CD14-positive monocyte (primary cell): Measurements from ENCODE around the gene CYP19A1. TPM values are rescaled to one million over a fixed set of nuclear protein-coding genes. Genes with fewer than 3 reads are reported as not detected.
A peak's percentile ranks its signal among the peaks of the same experiment; 100 is the strongest.

Experiments used
- DNase-seq, 3 donors: peaks; one replicate each; pipeline ENCODE4 v3.0.0-alpha.2; 2011 to 2022
- H2AFZ ChIP-seq: 2 replicates; pipeline ENCODE4 v1.6.0; 2012; ENCODE audit warnings: mild to moderate bottlenecking, low read depth, low read length, inconsistent platforms; ENCODE audit not compliant: insufficient read depth, poor library complexity, severe bottlenecking
- H3K27ac ChIP-seq, 2 donors: 1 replicate in 1 of 2; 2 replicates in 1 of 2; pipeline ENCODE4 v1.5.1; 2012 to 2013; ENCODE audit warnings: low read length in 2 of 2, control low read depth in 1 of 2, inconsistent platforms in 1 of 2, low read depth in 1 of 2, mild to moderate bottlenecking in 1 of 2
- H3K27me3 ChIP-seq, 2 donors: one replicate each; pipeline versions ENCODE4 v1.6.0 to v1.6.1; 2011 to 2013; ENCODE audit warnings: low read length in 2 of 2; ENCODE audit not compliant: control insufficient read depth in 2 of 2, insufficient read depth in 2 of 2
- H3K36me3 ChIP-seq, 2 donors: replicated peaks in 1 of 2; 1 replicate in 1 of 2; 2 replicates in 1 of 2; pipeline versions ENCODE4 v1.5.1 to v1.6.1; 2012 to 2013; ENCODE audit warnings: low read length in 2 of 2, control low read depth in 1 of 2, inconsistent platforms in 1 of 2, mild to moderate bottlenecking in 1 of 2; ENCODE audit not compliant: insufficient read depth in 2 of 2, control insufficient read depth in 1 of 2
- H3K4me1 ChIP-seq, 2 donors: 1 replicate in 1 of 2; 2 replicates in 1 of 2; pipeline versions ENCODE4 v1.5.1 to v1.6.1; 2012 to 2013; ENCODE audit warnings: low read length in 2 of 2, control low read depth in 1 of 2, inconsistent platforms in 1 of 2, mild to moderate bottlenecking in 1 of 2, moderate library complexity in 1 of 2; ENCODE audit not compliant: insufficient read depth in 2 of 2, control insufficient read depth in 1 of 2
- H3K4me2 ChIP-seq: replicated peaks from 2 replicates; pipeline ENCODE3; 2012; ENCODE audit warnings: low read length, moderate library complexity, mild to moderate bottlenecking; ENCODE audit not compliant: poor library complexity, severe bottlenecking; ENCODE audit errors: extremely low read depth
- H3K4me3 ChIP-seq, 3 experiments: fragments of 200-600 bp in 1 of 3; sonication (generic) in 1 of 3; replicated peaks in 1 of 3; 1 replicate in 2 of 3; 2 replicates in 1 of 3; pipeline ENCODE4 v1.5.1; 2011 to 2013; ENCODE audit warnings: low read length in 3 of 3, mild to moderate bottlenecking in 3 of 3, control low read depth in 2 of 3, low read depth in 2 of 3, inconsistent platforms in 1 of 3, moderate library complexity in 1 of 3
- H3K79me2 ChIP-seq: 2 replicates; pipeline ENCODE4 v1.6.0; 2012; ENCODE audit warnings: mild to moderate bottlenecking, control low read depth, inconsistent platforms, low read length, moderate library complexity; ENCODE audit not compliant: insufficient read depth
- H3K9ac ChIP-seq: 2 replicates; pipeline ENCODE4 v1.6.0; 2017; ENCODE audit warnings: low read length, mild to moderate bottlenecking; ENCODE audit not compliant: insufficient read depth, poor library complexity, severe bottlenecking
- H3K9me3 ChIP-seq, 2 donors: replicated peaks in 1 of 2; 1 replicate in 1 of 2; 2 replicates in 1 of 2; pipeline versions ENCODE4 v1.5.1 to v1.6.1; 2012 to 2013; ENCODE audit warnings: low read length in 2 of 2, control low read depth in 1 of 2; ENCODE audit not compliant: control insufficient read depth in 1 of 2, insufficient read depth in 1 of 2
- H4K20me1 ChIP-seq: 2 replicates; pipeline ENCODE4 v1.6.0; 2012; ENCODE audit warnings: mild to moderate bottlenecking, low read length, control low read depth, moderate library complexity; ENCODE audit not compliant: insufficient read depth
- H3K27ac Mint-ChIP-seq, 7 donors: one replicate each; pipeline ENCODE4 v1.8.0; 2020; ENCODE audit warnings: mild to moderate bottlenecking in 7 of 7, mixed read lengths in 7 of 7, moderate library complexity in 6 of 7, inconsistent platforms in 2 of 7
- H3K27me3 Mint-ChIP-seq, 3 donors: one replicate each; pipeline ENCODE4 v1.8.0; 2021 to 2022; ENCODE audit warnings: low read depth in 3 of 3, mild to moderate bottlenecking in 3 of 3, mixed read lengths in 3 of 3, moderate library complexity in 3 of 3, inconsistent platforms in 1 of 3
- H3K36me3 Mint-ChIP-seq, 2 donors: one replicate each; pipeline ENCODE4 v1.8.0; 2020; ENCODE audit warnings: mixed read lengths in 2 of 2, inconsistent platforms in 1 of 2, mild to moderate bottlenecking in 1 of 2
- H3K4me1 Mint-ChIP-seq: one replicate; pipeline ENCODE4 v1.8.0; 2020; ENCODE audit warnings: mild to moderate bottlenecking, mixed read lengths
- H3K4me3 Mint-ChIP-seq, 2 donors: one replicate each; pipeline ENCODE4 v1.8.0; 2020; ENCODE audit warnings: mild to moderate bottlenecking in 2 of 2, mixed read lengths in 2 of 2, moderate library complexity in 1 of 2
- H3K9me3 Mint-ChIP-seq, 7 donors: one replicate each; pipeline ENCODE4 v1.8.0; 2020 to 2022; ENCODE audit warnings: mixed read lengths in 7 of 7, mild to moderate bottlenecking in 6 of 7, moderate library complexity in 6 of 7, inconsistent platforms in 2 of 7
- CTCF ChIP-seq: fragments of 200-600 bp; IDR thresholded peaks from one replicate; pipeline ENCODE4 v1.8.0; 2022; ENCODE audit warnings: antibody characterized with exemption, mild to moderate bottlenecking
- WGBS: methylation state at CpG from one replicate; pipeline ENCODE4 v1.1.5; 2013; ENCODE audit warnings: missing lambda C conversion rate; ENCODE audit not compliant: insufficient coverage; 5-methylcytosine and 5-hydroxymethylcytosine counted together
- intact Hi-C, 2 donors: fragments of 100-400 bp; cut with micrococcal nuclease; formaldehyde crosslinking; loops; one replicate each; pipeline versions ENCODE4 v1.15.0 to v1.15.1; 2023
- polyA plus RNA-seq, 3 donors: library from polyadenylated mRNA; depleted of rRNA in 1 of 3; unstranded in 2 of 3; stranded (reverse) in 1 of 3; fragments of 300-500 nt in 2 of 3; fragments of >200 nt in 1 of 3; fragmentation: Illumina TruSeq in 2 of 3; gene quantifications; 1 replicate in 2 of 3; 2 replicates in 1 of 3; pipeline ENCODE4 v1.2.3, GENCODE V29; 2012 to 2021

Gene CYP19A1
- polyA plus RNA-seq, 3 donors = not detected

GRCh38 chr15:51323749-51324148, 14.6 kb downstream of the CYP19A1 start:
- intact Hi-C loops = no loop called here
- Mint-ChIP-seq H3K36me3 (peaks cover 0 to 2% of the 10 kb centered on the region in 2 donors), H3K27ac (peak overlapping the region in 3 of 7 donors; percentile 68 to 81 (median 78)), H3K9me3 (peaks cover 0 to 2% (median 0%) of the 10 kb centered on the region in 7 donors), H3K4me1 (peaks cover 31% of the 10 kb centered on the region), H3K4me3 (no peak overlapping the region), H3K27me3 (peaks cover 0 to 3% (median 2%) of the 10 kb centered on the region in 3 donors)
- no peak overlapping the region for H2AFZ ChIP-seq
- H3K36me3 ChIP-seq = no peaks in the 10 kb centered on the region
- H3K9ac ChIP-seq = no peak overlapping the region
- no peak for DNase-seq
- no peaks in the 10 kb centered on the region for H3K27me3 ChIP-seq
- no peak for TF ChIP-seq CTCF
- H3K4me3 ChIP-seq = no peak overlapping the region
- no peaks in the 10 kb centered on the region for H4K20me1 ChIP-seq
- WGBS = no CpG with 5 or more reads among the region's 7 CpGs
- H3K27ac ChIP-seq = peak overlapping the region in 1 of 2 donors; percentile 72
- no peaks in the 10 kb centered on the region for H3K79me2 ChIP-seq
- no peak overlapping the region for H3K4me2 ChIP-seq
- H3K4me1 ChIP-seq = peaks cover 26 to 32% of the 10 kb centered on the region in 2 donors
- no peaks in the 10 kb centered on the region for H3K9me3 ChIP-seq

- peaks cover 0 to 2% of the 10 kb centered on the region in 2 donors for H3K36me3 Mint-ChIP-seq
- Histone ChIP-seq H3K4me2 (peak overlapping the region; percentile 52), H3K9me3 (no peaks in the 10 kb centered on the region), H3K9ac (no peak overlapping the region), H3K27me3 (no peaks in the 10 kb centered on the region), H3K79me2 (no peaks in the 10 kb centered on the region), H3K27ac (peak overlapping the region; percentile 22 to 72), H3K36me3 (no peaks in the 10 kb centered on the region), H3K4me1 (peaks cover 26 to 32% of the 10 kb centered on the region in 2 donors), H4K20me1 (no peaks in the 10 kb centered on the region), H3K4me3 (peak overlapping the region in 1 of 3 experiments; percentile 49), H2AFZ (peak overlapping the region; percentile 52)
- peaks cover 0 to 3% (median 2%) of the 10 kb centered on the region in 3 donors for H3K27me3 Mint-ChIP-seq
- peak overlapping the region in 1 of 2 donors; percentile 59 for H3K4me3 Mint-ChIP-seq
- 0% methylated on average over 1 of the region's 1 CpG for WGBS
- intact Hi-C loops = no loop called here
- H3K9me3 Mint-ChIP-seq = peaks cover 0 to 2% (median 0%) of the 10 kb centered on the region in 7 donors
- peak; percentile 62 to 72 (median 71) for DNase-seq
- no peak for TF ChIP-seq CTCF
- H3K4me1 Mint-ChIP-seq = peaks cover 31% of the 10 kb centered on the region
- H3K27ac Mint-ChIP-seq = peak overlapping the region; percentile 37 to 87 (median 80)
Measured at GRCh38 chr15:51322621-51323296, 15.6 kb downstream of the CYP19A1 start.
